HCT116 (cell line): ENCODE data around the gene DIPK1B. TPM values are rescaled to one million over a fixed set of nuclear protein-coding genes. Genes with fewer than 3 reads are reported as not detected.

Source experiments
- ATAC-seq: fragments of 200-7000 bp; cut with Tn5 transposase; 2 replicates; pipeline ENCODE4 v1.9.1; 2020; ENCODE audit warnings: mild to moderate bottlenecking, moderate library complexity
- BruUV-seq: library from RNA; stranded (reverse); fragments of 400-500 nt; replicated peaks from 2 replicates; lab custom pipeline; 2021; lab: Mats Ljungman, UMichigan
- CTCF ChIA-PET: fragments of 300-600 bp; sonication (Branson Sonifier 250); formaldehyde crosslinking; loops from one replicate; lab custom pipeline; 2021; ENCODE audit warnings: antibody characterized with exemption; lab: Charles Lee
- POLR2A ChIA-PET: fragments of 300-600, 350-600 bp; sonication (Branson Sonifier 250); formaldehyde crosslinking; loops from one replicate; lab custom pipeline; 2021; ENCODE audit warnings: antibody characterized with exemption; lab: Charles Lee
- RAD21 ChIA-PET, 2 experiments: fragments of 300-600 bp; sonication (Branson Sonifier 250); formaldehyde crosslinking; loops; one replicate each; lab custom pipeline; 2023; ENCODE audit warnings: low total read pairs in 2 of 2; ENCODE audit not compliant: uncharacterized antibody in 2 of 2, unreplicated experiment in 2 of 2, low non-redundant PET in 1 of 2; lab: Charles Lee
- DNase-seq: peaks from one replicate; pipeline ENCODE4 v3.0.0-alpha.2; 2010; ENCODE audit warnings: low read depth, low spot score
- H2AFZ ChIP-seq: fragments of 200-600 bp; shearing (Covaris generic), sonication (generic); 2 replicates; pipeline ENCODE4 v1.6.1; 2017; ENCODE audit warnings: low read depth, mixed run types, mixed read lengths, antibody characterized with exemption, low read length; ENCODE audit not compliant: poor library complexity, severe bottlenecking
- H3K27ac ChIP-seq: 2 replicates; pipeline ENCODE4 v1.5.1; 2012; ENCODE audit warnings: low read depth, low read length
- H3K27me3 ChIP-seq: fragments of 200-600 bp; sonication (generic); 2 replicates; pipeline ENCODE4 v1.6.1; 2016; ENCODE audit warnings: mixed run types, low read length, mixed read lengths; ENCODE audit not compliant: insufficient read depth
- H3K36me3 ChIP-seq, 2 experiments: fragments of 200-500 bp in 1 of 2; fragments of 200-600 bp in 1 of 2; sonication (Bioruptor generic) in 1 of 2; sonication (generic) in 1 of 2; 2 replicates each; pipeline versions ENCODE4 v1.5.1 to v1.6.1; 2014 to 2016; ENCODE audit warnings: low read length in 2 of 2, inconsistent platforms in 1 of 2, mixed read lengths in 1 of 2, mixed run types in 1 of 2; ENCODE audit not compliant: insufficient read depth in 2 of 2, control insufficient read depth in 1 of 2
- H3K4me1 ChIP-seq, 2 experiments: fragments of 200-600 bp in 1 of 2; sonication (generic) in 1 of 2; 2 replicates each; pipeline versions ENCODE4 v1.5.1 to v1.6.1; 2012 to 2017; ENCODE audit warnings: low read length in 2 of 2, inconsistent platforms in 1 of 2, mild to moderate bottlenecking in 1 of 2, mixed read lengths in 1 of 2, mixed run types in 1 of 2, moderate library complexity in 1 of 2; ENCODE audit not compliant: insufficient read depth in 2 of 2, control insufficient read depth in 1 of 2
- H3K4me2 ChIP-seq: fragments of 200-600 bp; sonication (generic); 2 replicates; pipeline ENCODE4 v1.6.1; 2017; ENCODE audit warnings: mixed run types, low read length, mixed read lengths
- H3K4me3 ChIP-seq, 2 experiments: fragments of 200-600 bp in 1 of 2; sonication (generic) in 1 of 2; replicated peaks in 1 of 2; 2 replicates each; pipeline ENCODE4 v1.5.1; 2011 to 2016; ENCODE audit warnings: low read length in 2 of 2, control low read depth in 1 of 2, low read depth in 1 of 2, mild to moderate bottlenecking in 1 of 2, mixed read lengths in 1 of 2, mixed run types in 1 of 2
- H3K79me2 ChIP-seq: fragments of 200-600 bp; sonication (generic); 2 replicates; pipeline ENCODE4 v1.6.1; 2017; ENCODE audit warnings: mild to moderate bottlenecking, mixed run types, low read length, moderate library complexity, mixed read lengths; ENCODE audit not compliant: insufficient read depth
- H3K9ac ChIP-seq: fragments of 200-600 bp; sonication (generic); 2 replicates; pipeline ENCODE4 v1.6.1; 2016; ENCODE audit warnings: low read length, mixed read lengths
- H3K9me2 ChIP-seq: fragments of 200-600 bp; sonication (generic), shearing (Covaris generic); 2 replicates; pipeline ENCODE4 v1.6.1; 2017; ENCODE audit warnings: mixed run types, mild to moderate bottlenecking, moderate library complexity; ENCODE audit not compliant: insufficient read depth
- H3K9me3 ChIP-seq, 2 experiments: fragments of 200-500 bp in 1 of 2; fragments of 200-600 bp in 1 of 2; sonication (Bioruptor generic) in 1 of 2; sonication (generic) in 1 of 2; 2 replicates each; pipeline ENCODE4 v1.6.1; 2014 to 2017; ENCODE audit warnings: low read length in 2 of 2, mixed read lengths in 2 of 2, inconsistent platforms in 1 of 2, low read depth in 1 of 2, mild to moderate bottlenecking in 1 of 2, mixed run types in 1 of 2, moderate library complexity in 1 of 2; ENCODE audit not compliant: control insufficient read depth in 1 of 2, insufficient read depth in 1 of 2
- H4K20me1 ChIP-seq: fragments of 200-600 bp; sonication (generic), shearing (Covaris generic); 2 replicates; pipeline ENCODE4 v1.6.1; 2017; ENCODE audit warnings: mixed run types, mild to moderate bottlenecking, moderate library complexity; ENCODE audit not compliant: insufficient read depth
- CBX3 ChIP-seq: IDR thresholded peaks from 2 replicates; pipeline ENCODE4 v1.6.1; 2012; ENCODE audit warnings: low read depth
- CEBPB ChIP-seq: IDR thresholded peaks from 2 replicates; pipeline ENCODE4 v1.6.1; 2012; ENCODE audit warnings: low read depth
- EGR1 ChIP-seq: IDR thresholded peaks from 2 replicates; pipeline ENCODE4 v1.6.1; 2012; ENCODE audit warnings: low read depth
- ELF1 ChIP-seq: IDR thresholded peaks from 2 replicates; pipeline ENCODE4 v1.6.1; 2012; ENCODE audit warnings: low read depth, borderline replicate concordance
- EZH2 ChIP-seq: fragments of 200-600 bp; sonication (generic); IDR thresholded peaks from 2 replicates; pipeline ENCODE4 v1.6.1; 2017; ENCODE audit warnings: antibody characterized with exemption, mixed run types
- EZH2phosphoT487 ChIP-seq: fragments of 200-600 bp; IDR thresholded peaks from 2 replicates; pipeline ENCODE4 v1.6.1; 2018; ENCODE audit warnings: antibody characterized with exemption, borderline replicate concordance
- JUND ChIP-seq: IDR thresholded peaks from 2 replicates; pipeline ENCODE4 v1.6.1; 2012
- POLR2A ChIP-seq: IDR thresholded peaks from 2 replicates; pipeline ENCODE4 v1.7.0; 2011; ENCODE audit warnings: borderline replicate concordance; ENCODE audit not compliant: insufficient read depth, insufficient read length; ENCODE audit errors: extremely low read depth
- POLR2AphosphoS5 ChIP-seq: IDR thresholded peaks from 2 replicates; pipeline ENCODE4 v1.6.1; 2011; ENCODE audit warnings: mild to moderate bottlenecking, low read depth, low read length, moderate library complexity
- RAD21 ChIP-seq: IDR thresholded peaks from 2 replicates; pipeline ENCODE4 v1.6.1; 2012; ENCODE audit warnings: low read depth, mild to moderate bottlenecking
- SIN3A ChIP-seq: IDR thresholded peaks from 2 replicates; pipeline ENCODE4 v1.6.1; 2012; ENCODE audit warnings: low read depth
- SP1 ChIP-seq: IDR thresholded peaks from 2 replicates; pipeline ENCODE4 v1.6.1; 2012; ENCODE audit warnings: low read depth
- SRF ChIP-seq: IDR thresholded peaks from 2 replicates; pipeline ENCODE4 v1.6.1; 2012; ENCODE audit warnings: low read depth
- TCF7L2 ChIP-seq: IDR thresholded peaks from 2 replicates; pipeline ENCODE4 v1.7.0; 2011; ENCODE audit warnings: borderline replicate concordance, inconsistent platforms; ENCODE audit not compliant: insufficient read depth, insufficient read length; ENCODE audit errors: extremely low read depth
- YY1 ChIP-seq: IDR thresholded peaks from 2 replicates; pipeline ENCODE4 v1.6.1; 2011; ENCODE audit warnings: low read length, low read depth, moderate library complexity, mild to moderate bottlenecking; ENCODE audit not compliant: insufficient replicate concordance; ENCODE audit errors: extremely low read depth
- ZFX ChIP-seq: fragments of 450-650 bp; IDR thresholded peaks from 2 replicates; pipeline ENCODE4 v1.6.1; 2017
- ZNF274 ChIP-seq: fragments of 200-500 bp; sonication (Bioruptor generic); IDR thresholded peaks from 2 replicates; pipeline ENCODE4 v1.6.1; 2014; ENCODE audit warnings: mild to moderate bottlenecking, low read depth, low read length, inconsistent platforms
- intact Hi-C: fragments of 100-400 bp; cut with micrococcal nuclease; formaldehyde crosslinking; loops from 2 replicates; pipeline ENCODE4 v1.10.0; 2022
- total RNA-seq: library from RNA; stranded (reverse); gene quantifications from one replicate; pipeline ENCODE4 v1.2.1, GENCODE V29; 2021; ENCODE audit not compliant: unreplicated experiment
- TF ChIP-seq, protein P1 (sequence below): IDR thresholded peaks from 2 replicates; pipeline ENCODE4 v1.6.1; 2012
- TF ChIP-seq, protein P2 (sequence below): IDR thresholded peaks from 2 replicates; pipeline ENCODE4 v1.6.1; 2012

Gene DIPK1B
- total RNA-seq, 1 experiment from 2014 or later, result 15.6 TPM

DNA sequence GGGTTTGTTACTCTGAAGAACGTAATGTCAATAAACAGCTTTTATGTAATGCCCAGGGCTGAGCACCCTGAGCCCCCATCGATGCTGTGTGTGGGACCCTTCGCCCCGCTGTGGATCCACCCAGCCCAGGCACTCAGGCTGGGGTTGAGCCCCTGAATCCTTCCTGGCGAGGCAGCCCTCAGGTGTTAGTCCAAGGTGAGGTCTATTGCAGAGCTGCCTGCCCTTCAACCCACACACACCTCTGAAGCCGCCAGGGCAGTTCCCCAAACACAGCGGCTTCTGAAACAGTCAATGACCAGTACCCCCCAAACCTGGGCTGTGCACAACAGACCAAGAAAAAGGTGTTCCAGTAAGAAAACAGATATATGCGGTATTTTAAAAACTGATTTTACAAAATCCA is 11.6 kb downstream of the DIPK1B start:
- Histone ChIP-seq H3K9me3 (no peaks in the 10 kb centered on the region), H3K9me2 (no peaks in the 10 kb centered on the region), H4K20me1 (peaks cover 37% of the 10 kb centered on the region; the same call in 1 of the 2 replicates), H3K4me3 (no peak overlapping the region), H3K4me2 (no peak overlapping the region), H3K36me3 (peaks cover 19 to 46% of the 10 kb centered on the region in 2 experiments; a peak in 3 of 4 replicates), H3K27me3 (no peaks in the 10 kb centered on the region), H3K27ac (peak overlapping the region; percentile 52; the same call in 1 of the 2 replicates), H2AFZ (no peak overlapping the region), H3K9ac (no peak overlapping the region), H3K79me2 (peaks cover 44% of the 10 kb centered on the region), H3K4me1 (peaks cover 9 to 57% of the 10 kb centered on the region in 2 experiments; a peak in 3 of 4 replicates)
- ATAC-seq (no peak), DNase-seq (no peak)
- CTCF ChIA-PET, result interaction anchor here (0.9 kb wide), 1 partner anchor 34 kb away, joined by 3 read pairs; the partner anchor contains the start of gene LCN8
- no TSS peak for BruUV-seq
- RAD21 ChIA-PET, result no interaction called here
- POLR2A ChIA-PET, result no interaction called here
- TF ChIP-seq YY1 (no peak), CBX3 (no peak), SIN3A (no peak), EZH2phosphoT487 (no peak), POLR2AphosphoS5 (no peak), JUND (no peak), CEBPB (no peak), ZNF274 (no peak), ELF1 (no peak), ZFX (no peak), SRF (no peak), POLR2A (no peak), SP1 (no peak), RAD21 (no peak), EZH2 (no peak), EGR1 (no peak), TCF7L2 (no peak)
- TF ChIP-seq, protein P1, sequence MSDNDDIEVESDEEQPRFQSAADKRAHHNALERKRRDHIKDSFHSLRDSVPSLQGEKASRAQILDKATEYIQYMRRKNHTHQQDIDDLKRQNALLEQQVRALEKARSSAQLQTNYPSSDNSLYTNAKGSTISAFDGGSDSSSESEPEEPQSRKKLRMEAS, result no peak
- TF ChIP-seq, protein P2, sequence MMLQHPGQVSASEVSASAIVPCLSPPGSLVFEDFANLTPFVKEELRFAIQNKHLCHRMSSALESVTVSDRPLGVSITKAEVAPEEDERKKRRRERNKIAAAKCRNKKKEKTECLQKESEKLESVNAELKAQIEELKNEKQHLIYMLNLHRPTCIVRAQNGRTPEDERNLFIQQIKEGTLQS, result no peak
- intact Hi-C loops, result no loop called here
